ENCODE measurements around the gene TEK.
"Not testable (repeated sequence)": the region's sequence is repeated elsewhere in the genome, so short reads cannot be mapped to it uniquely, and the experiment has no call there.

Gene TEK

GRCh38 chr9:27212621-27213020, 103.6 kb downstream of the TEK start:
- no peak for DNase-seq

DNA sequence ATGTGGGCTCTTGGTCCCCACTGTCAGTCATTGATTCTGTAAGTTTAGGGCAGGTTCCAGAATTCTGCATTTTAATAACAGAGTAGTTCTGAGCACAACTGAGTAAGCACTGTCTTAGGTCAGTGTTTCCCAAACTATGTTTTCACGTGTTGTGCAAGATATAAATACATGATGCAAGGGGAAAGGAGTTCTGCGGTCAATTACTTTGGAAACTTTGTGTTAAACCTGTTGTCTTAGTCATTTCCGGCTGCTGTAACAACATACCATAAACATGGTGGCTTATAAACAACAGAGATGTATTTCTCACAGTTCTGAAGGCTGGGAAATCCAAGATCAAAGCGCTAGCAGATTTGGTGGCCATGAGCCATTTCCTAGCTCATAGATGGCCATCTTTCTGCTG, 118.2 kb downstream of the TEK start:
- no peak for DNase-seq

GRCh38 chr9:27239648-27240047, 130.6 kb downstream of the TEK start:
- not testable (repeated sequence) for DNase-seq

DNA sequence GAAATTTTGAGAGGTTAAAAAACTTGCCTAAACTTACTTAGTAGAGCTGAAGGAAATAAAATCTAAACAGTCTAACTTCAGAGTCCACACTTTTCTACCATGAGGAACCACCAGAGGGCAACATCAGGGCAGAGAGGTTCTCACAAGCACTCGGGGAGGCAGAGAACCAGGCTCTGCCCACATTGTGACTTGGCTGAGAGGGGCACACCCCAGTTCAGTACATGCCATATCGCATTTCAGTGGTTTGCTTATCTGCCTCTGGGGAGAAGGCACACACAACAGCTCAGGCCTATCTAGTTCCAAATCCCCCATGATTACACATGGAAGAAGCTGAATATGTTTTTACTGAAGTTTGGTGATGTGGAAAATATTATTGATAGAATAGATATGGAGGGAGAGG, 138.7 kb downstream of the TEK start:
- peak in 11 of 58 donors; percentile 1 to 13 (median 3) for DNase-seq

DNA sequence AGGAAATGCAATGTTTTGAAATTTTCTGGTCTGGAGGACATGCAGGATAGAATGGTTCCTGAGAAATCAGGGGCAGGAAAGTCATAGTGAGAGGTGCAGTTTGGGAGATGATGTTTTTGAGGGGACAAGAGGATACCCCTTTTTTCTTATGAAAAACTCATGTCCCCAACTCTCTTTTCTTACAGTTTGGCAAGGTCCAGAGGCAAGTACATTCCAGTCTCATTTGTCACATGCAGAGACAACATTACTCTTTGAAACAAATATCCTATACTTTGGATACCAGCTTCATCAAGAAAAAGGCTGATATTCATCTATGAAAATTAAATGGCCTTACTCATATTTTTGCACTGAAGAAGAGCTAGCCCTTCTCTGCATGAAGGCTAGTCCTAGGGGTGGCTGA, 139.7 kb downstream of the TEK start:
- DNase-seq: no peak

- no peak for DNase-seq
These were observed 149.6 kb downstream of the TEK start for GRCh38 chr9:27258662-27259061.

DNA sequence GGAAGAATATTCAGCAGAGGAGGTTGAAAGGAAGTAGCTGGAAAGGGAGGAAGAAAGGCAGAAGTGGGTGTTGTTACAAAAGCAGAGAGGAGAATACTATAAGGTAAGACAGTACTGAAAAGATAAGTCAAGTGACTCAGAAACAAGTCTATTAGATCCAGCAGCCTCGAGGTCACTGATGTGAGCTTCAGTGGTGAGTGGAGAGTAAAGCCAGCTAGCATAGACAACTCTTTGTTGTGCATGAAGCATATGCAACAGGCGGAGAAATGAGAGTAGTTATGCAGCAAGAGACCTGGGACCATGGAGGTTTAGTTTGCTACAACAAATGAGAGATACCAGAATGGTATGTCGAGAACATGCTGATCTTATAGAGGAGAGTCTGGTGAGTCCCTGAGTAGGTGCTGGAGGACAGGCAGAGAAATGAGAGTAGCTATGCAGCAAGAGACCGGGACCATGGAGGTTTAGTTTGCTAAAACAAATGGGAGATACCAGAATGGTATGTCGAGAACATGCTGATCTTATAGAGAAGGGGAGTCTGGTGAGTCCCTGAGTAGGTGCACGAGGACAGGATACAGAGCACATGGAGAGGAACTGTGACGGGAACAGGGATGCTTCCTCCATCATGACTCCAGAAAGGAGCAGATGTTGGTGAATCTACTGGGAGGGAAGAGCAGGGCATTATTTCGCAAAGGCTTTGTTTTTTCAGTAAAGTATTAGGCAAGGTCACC, 151.9 kb downstream of the TEK start:
- no peak for DNase-seq

GRCh38 chr9:27261517-27262211, 152.6 kb downstream of the TEK start:
- no peak for DNase-seq

GRCh38 chr9:27272103-27272502, 163.1 kb downstream of the TEK start:
- no peak for DNase-seq

DNA sequence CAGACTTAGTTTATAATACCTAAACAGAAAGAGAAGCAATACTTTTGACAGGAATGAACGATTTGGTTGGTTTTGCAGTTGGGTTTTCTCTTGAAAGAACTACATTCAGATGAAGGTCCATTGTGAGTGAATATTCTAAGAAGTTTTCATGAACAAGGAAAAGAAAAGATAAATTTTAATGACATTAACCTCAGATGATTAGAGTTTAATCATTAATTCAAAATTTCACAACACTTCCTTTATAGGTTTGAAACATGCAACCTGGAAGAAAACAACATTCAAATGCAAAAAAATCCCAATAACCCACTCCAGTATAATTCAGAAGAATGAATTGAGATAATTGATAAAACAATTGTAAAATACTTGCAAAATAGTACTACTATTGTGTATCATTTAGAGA, 164.2 kb downstream of the TEK start:
- no peak for DNase-seq

DNA sequence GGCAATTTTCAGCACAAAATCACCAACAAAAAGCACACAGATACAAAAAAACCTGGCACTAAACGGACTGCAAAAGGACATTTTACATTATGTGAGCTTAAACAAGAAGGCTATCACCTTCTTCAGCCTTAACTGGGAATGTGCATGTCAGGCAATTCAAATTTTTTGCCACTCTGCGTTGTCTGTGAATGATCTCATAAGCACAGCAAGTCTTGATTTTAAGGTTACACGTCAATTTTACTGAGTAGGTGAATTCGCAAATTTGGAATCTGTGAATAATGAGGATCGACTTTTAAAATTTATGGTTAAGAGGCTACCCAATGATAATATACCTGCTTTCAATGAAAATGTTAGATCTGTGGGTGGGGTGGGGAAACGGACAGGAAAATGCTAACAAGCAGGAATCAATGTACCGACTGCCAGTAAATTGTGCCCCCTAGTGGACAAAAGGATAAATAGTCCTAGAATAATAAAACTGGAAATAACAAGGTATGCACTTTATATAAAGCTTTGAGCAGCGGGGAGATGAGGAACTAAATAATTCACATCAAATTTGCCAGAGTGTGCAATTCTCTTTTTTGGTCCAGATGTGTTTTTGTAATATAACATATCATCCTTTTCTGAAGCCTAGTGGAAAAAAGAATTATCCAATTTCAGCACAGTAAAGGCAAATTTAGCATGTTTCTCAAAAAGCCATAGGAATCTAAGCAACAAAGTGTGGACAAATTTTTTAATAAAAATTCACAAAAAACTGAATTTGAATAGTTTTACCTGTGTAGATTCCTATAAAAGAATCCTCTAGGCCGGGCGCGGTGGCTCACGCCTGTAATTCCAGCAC, 167.4 kb downstream of the TEK start:
- DNase-seq: peak in 6 of 58 donors; percentile 7 to 43 (median 12)

DNA sequence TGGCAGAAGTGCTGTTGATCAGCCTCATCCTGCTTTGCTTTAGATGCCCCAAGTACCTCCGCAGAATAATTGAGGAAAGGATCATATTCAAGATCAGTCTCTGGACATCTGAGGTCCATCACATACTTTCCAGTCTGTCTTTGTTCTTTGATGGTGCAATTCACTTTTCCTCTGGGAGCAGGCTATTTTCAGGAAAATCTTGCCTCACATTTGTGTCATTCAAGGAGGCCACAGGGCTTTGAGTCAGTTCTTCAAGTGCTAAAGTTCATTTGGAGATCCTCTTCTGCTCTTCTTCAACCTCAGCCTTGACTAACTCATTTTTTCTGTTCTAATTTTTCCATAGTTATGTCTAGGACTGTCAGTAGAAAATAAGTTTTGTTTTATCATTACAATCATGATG, 169.3 kb downstream of the TEK start:
- no peak for DNase-seq

DNA sequence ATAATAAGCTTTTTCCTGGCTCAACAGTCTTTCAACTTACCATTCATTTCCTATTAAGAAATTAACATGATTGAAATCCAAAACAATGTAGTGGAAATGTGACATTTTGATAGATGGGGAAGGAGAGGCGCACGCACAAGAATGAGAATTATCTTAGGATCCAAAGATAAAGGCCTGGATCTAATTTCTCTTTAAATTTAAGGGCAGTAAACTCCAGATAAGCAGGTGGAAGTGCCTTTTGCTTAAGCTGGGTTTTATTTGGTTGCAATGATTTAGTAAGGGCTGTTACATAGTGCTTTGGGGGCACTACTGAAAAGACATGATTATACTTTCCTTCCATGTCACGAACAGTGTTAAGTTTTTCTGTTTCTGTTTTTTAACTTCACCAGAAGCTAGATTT, 170.6 kb downstream of the TEK start:
- no peak for DNase-seq

All from anterior cingulate cortex (tissue), 58 donors.